ENCODE results near the gene VTA1.
A peak's percentile ranks its signal among the peaks of the same experiment; 100 is the strongest.
"Not testable (repeated sequence)": the region's sequence is repeated elsewhere in the genome, so short reads cannot be mapped to it uniquely, and the experiment has no call there.

VTA1 gene, protein sequence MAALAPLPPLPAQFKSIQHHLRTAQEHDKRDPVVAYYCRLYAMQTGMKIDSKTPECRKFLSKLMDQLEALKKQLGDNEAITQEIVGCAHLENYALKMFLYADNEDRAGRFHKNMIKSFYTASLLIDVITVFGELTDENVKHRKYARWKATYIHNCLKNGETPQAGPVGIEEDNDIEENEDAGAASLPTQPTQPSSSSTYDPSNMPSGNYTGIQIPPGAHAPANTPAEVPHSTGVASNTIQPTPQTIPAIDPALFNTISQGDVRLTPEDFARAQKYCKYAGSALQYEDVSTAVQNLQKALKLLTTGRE

DNA sequence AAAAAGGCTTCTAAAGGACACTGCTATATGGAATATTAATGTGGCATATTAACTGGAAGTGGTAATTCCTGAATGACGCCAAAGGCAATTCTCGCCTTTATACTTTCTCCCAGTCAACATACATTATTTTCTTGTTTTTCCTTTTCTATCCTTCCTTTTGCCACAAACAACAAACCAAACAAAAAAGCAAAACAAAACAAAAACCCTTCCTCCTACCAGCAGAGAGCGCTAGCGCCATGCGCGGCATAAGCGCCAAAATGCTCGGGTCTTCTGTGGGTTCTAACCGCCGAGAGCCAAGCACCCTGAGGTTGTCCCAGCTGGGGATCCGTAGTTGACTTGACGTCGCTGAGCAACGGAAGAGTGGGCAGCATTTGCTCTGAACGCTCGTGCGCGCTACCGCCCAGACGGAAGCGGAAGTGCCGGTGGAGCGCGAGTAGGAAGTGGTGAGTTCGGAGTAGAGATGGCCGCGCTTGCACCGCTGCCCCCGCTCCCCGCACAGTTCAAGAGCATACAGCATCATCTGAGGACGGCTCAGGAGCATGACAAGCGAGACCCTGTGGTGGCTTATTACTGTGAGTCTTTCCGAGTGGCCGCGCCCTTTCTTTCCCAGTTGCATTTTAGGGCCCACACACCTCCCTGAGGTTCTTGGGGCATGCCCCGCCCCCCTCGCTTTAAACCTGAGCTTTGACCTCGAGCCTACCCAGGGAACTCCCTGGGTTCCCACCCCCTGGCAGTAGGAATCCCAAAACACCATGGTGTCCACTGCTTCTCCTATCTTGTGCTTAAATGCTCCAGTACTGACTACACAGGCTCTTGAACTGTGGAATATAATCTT is at the start of gene VTA1, which contains the start of gene NMBR:
VTA1 (plus strand) TSS at position 436 of the 835 bp plus-strand sequence; CDS start at position 461, 25 bp downstream.
NMBR (minus strand) TSS at position 295 of the 835 bp plus-strand sequence. CDS start 58,464 bp downstream, outside the sequence.
- TF ChIP-seq, protein P1, sequence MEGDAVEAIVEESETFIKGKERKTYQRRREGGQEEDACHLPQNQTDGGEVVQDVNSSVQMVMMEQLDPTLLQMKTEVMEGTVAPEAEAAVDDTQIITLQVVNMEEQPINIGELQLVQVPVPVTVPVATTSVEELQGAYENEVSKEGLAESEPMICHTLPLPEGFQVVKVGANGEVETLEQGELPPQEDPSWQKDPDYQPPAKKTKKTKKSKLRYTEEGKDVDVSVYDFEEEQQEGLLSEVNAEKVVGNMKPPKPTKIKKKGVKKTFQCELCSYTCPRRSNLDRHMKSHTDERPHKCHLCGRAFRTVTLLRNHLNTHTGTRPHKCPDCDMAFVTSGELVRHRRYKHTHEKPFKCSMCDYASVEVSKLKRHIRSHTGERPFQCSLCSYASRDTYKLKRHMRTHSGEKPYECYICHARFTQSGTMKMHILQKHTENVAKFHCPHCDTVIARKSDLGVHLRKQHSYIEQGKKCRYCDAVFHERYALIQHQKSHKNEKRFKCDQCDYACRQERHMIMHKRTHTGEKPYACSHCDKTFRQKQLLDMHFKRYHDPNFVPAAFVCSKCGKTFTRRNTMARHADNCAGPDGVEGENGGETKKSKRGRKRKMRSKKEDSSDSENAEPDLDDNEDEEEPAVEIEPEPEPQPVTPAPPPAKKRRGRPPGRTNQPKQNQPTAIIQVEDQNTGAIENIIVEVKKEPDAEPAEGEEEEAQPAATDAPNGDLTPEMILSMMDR (conservative IDR thresholded peaks at IDR 0.05), result peak; percentile 94
- peak within 1 kb of the TSS; percentile 58 for H3K27ac ChIP-seq

DNA sequence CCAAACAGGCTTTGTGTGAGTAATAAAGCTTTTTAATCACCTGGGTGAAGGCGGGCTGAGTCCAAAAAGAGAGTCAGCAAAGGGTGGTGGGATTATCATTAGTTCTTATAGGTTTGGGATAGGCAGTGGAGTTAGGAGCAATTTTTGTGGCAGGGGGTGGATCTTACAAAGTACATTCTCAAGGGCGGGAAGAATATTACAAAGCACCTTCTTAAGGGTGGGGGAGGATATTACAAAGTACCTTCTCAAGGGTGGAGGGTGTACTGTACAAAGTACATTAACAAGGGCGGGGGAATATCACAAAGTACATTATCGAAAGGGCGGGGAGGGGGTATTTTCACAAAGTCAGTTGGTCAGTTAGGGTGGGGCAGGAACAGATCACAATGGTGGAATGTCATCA is 42.2 kb upstream of the VTA1 start:
- H3K27ac ChIP-seq, result not testable (repeated sequence)

DNA sequence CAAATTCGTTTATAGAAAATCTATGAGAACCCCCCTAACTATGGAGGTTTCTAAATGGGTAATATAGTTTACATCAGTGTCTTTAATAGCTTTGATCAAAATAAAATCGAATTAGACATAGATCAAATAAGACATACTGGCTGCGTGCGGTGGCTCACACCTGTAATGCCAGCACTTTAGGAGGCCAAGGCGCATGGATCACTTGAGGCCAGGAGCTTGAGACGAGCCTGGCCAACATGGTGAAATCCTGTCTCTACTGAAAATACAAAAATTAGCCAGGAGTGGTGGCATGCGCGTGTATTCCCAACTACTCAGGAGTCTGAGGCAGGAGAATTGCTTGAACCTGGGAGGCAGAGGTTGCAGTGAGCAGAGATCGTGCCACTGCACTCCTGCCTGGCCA is 36.2 kb upstream of the VTA1 start:
- not testable (repeated sequence) for H3K27ac ChIP-seq

DNA sequence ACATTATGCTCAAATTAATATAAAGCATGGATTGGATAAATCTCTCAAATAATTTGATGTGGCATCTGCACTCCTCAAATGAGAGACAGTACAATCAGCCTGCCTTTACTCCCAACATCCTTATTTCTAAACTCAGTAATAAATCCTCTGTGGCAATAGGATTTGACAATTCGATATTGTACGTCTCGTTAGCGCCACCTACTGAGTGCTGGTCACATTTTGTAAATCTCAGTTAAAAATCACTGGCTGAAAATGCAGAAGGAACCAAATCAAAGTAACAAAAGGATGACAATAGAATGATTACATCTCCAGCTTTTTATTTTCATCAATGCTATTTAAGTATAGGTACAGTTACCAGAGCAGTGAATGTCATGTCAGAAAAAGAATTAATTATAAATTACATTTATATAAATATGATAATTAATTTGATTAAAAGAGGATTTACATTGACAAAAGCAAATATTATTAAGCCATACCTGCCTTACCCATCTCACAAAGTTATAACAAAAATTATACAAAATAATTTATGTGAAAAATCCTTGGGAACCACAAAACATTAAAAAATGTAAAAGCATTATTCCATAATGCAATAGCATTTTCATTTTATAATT is 34.5 kb upstream of the VTA1 start:
- no peak overlapping the region for H3K27ac ChIP-seq

DNA sequence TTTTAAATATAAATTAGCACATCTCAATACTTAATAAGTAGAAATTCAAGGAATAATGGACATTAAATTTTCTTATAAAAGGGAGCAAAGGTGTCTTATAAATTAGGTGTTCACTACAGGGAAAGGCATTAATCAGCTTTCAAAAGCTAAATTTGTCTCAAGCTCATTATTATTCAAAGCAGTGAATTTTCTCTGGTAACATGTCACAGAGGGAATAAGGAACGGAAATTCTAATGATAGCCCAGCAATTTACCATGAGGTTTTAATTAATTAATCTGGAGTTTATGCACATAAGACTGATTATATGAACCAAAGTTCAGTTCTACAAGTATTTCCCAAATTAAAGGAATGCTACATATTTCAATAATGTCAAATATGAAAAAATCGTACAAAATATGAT is 29.7 kb upstream of the VTA1 start:
- TF ChIP-seq, protein P1 (conservative IDR thresholded peaks at IDR 0.05), result no peak
- H3K27ac ChIP-seq, result no peak overlapping the region

More for the DNA sequence above, 34.5 kb upstream of the VTA1 start:
- TF ChIP-seq, protein P1 (conservative IDR thresholded peaks at IDR 0.05), result peak; percentile 84

DNA sequence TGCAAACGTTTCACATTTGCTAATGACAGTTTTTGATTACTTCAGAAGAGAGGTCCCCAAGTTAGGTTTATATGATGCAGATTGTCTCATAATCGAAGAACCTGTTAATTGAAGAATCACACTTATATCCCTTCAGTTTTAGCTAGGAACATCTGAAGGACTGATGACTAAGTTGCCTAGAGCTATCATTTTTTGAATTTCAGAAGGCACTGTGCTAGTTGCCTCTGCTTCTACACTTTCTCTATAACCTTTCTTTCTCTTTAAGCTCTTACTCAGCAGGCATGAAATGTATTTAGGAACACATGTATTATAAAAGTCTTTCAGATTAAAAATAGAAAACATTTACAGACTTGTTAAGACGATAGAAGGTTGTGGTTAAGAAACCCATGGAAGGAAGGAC is 28.7 kb upstream of the VTA1 start:
- no peak overlapping the region for H3K27ac ChIP-seq
- TF ChIP-seq, protein P1 (conservative IDR thresholded peaks at IDR 0.05), result no peak

DNA sequence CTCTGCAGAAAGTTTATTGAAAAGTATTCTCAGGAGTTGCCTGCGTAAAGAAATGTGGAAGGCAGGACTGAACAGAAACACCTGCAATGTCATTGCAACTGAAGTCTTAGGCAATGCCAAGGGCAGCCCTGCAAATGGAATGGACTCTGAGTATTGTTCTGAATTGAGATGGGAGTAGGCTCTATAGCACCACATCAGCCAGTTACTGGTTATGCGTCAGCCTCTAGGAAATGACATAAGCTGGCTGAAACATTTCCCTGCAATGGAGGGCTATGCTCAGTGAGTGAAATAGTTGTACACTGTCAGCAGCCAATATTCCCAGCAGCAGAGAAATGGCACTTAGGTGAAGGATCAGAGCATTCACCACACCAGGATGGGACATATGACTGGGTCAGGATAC is 28.1 kb upstream of the VTA1 start:
- TF ChIP-seq, protein P1 (conservative IDR thresholded peaks at IDR 0.05), result no peak
- H3K27ac ChIP-seq, result no peak overlapping the region

DNA sequence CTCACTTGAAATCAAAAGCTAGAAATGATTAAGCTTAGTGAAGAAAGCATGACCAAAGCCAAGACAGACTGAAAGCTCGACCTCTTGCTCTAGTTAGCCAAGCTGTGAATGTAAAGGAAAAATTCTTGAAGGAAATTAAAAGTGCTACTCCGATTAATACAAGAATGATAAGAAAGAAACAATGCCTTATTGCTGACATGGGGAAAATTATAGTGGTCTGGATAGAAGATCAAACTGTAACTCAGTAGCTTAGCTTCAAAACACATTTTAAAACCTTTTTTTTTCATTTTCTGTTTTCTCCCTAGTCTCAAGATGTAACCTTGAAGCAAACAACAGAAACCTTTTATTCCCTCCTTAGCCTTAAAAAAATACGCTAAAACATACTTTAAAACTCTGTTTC is 25.7 kb upstream of the VTA1 start:
- TF ChIP-seq, protein P1 (conservative IDR thresholded peaks at IDR 0.05), result no peak
- H3K27ac ChIP-seq, result no peak overlapping the region
